ENCODE data around the gene GOLGA6D. TPM values are rescaled to one million over a fixed set of nuclear protein-coding genes. Genes with fewer than 3 reads are reported as not detected.

Gene GOLGA6D, protein sequence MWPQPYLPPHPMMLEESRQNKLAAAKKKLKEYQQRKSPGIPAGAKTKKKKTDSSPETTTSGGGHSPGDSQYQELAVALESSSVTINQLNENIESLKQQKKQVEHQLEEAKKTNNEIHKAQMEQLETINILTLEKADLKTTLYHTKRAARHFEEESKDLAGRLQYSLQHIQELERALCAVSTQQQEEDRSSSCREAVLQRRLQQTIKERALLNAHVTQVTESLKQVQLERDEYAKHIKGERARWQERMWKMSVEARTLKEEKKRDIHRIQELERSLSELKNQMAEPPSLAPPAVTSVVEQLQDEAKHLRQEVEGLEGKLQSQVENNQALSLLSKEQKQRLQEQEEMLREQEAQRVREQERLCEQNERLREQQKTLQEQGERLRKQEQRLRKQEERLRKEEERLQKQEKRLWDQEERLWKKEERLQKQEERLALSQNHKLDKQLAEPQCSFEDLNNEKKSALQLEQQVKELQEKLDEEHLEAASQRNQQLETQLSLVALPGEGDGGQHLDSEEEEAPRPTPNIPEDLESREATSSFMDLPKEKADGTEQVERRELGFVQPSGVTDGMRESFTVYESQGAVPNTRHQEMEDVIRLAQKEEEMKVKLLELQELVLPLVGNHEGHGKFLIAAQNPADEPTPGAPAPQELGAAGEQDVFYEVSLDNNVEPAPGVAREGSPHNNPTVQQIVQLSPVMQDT
- 0.03 to 0.08 TPM in 2 of 5 replicates, not detected in the others for total RNA-seq (2022; extraction: Qiagen RNA extraction)

DNA sequence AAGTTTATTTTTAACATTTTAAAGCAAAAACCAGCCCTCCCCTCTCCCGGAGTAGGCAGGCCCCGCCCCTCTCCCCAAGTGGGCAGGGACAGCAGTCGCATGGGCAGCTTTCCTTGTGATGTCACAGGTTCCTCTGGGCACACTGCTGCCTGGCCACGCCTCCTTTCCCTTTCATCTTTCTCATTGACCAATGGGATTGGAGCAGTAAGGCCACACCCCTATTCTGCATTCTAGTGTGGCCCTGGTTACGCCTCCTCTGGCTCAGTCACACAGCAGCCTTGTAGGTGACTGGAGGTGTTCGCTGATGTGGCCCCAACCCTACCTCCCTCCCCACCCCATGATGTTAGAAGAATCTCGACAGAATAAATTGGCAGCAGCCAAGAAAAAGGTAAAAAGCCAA is at the start of gene GOLGA6D:
GOLGA6D (plus strand) TSS at position 264 of the 400 bp plus-strand sequence; CDS start at position 305, 41 bp downstream.

DNA sequence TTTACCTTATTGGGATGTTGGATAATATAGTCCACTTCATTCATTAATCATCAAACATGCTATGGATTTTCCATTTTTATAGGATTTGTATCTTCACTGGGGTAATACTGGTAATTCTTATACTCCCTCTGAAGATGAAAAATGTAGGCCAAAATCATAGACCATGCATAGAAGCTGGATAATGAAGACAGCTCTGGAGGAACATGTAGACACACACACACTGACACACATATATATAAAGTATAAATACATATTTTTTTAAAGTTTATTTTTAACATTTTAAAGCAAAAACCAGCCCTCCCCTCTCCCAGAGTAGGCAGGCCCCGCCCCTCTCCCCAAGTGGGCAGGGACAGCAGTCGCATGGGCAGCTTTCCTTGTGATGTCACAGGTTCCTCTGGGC is 24.6 kb upstream of the GOLGA6D start, which contains the start of gene GOLGA6C:
GOLGA6C (plus strand) TSS at position 301 of the 400 bp plus-strand sequence. CDS start 265 bp downstream, outside the sequence.

DNA sequence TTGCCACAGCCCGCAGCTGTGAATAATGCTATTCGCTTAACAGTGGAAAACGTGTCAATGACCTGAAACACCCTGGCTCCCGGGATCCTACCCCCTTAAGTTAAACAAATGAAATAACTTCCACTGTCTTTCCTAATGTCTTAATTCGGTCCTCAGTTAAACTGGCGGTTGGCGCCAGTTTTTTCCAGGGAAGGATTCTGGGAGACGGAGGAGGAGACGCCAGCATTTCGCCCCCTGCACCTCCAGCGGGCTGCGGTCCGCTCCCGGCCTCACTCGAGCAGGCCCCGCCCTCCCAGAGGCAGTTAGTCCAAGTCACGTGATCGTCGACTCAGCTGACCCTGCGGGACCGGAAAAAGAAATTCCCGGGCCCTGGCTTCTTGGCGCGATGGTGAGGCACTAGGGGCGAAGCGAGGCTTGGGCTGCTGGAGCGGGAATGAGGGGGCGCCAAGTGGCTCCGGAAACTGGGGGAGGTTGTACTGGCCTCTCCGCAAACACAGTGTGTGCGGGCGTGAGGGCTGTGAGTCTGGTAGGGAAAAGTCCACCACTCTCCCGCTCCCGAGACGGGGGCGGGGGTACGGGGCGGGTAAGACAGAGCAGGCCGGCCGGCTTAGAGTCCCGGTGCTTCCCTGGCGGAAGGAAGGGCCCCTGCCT is 53.2 kb downstream of the GOLGA6D start, which contains the start of gene COMMD4:
COMMD4 (plus strand) TSS at position 359 of the 651 bp plus-strand sequence; CDS start at position 386, 27 bp downstream.

Other genes with a start within 250 kb of the GOLGA6D start
- 30.1 to 33.9 TPM (median 30.9 TPM) in 5 replicates for gene C15orf39, start 81.0 kb upstream of the GOLGA6D start, total RNA-seq (2022; extraction: Qiagen RNA extraction)
- gene GOLGA6C, start 24.5 kb upstream of the GOLGA6D start, total RNA-seq (2022; extraction: Qiagen RNA extraction) = not detected in 5 replicates
- 172 to 202 TPM (median 183 TPM) in 5 replicates for gene COMMD4, start 53.2 kb downstream of the GOLGA6D start, total RNA-seq (2022; extraction: Qiagen RNA extraction)
- gene NEIL1, start 64.2 kb downstream of the GOLGA6D start, total RNA-seq (2022; extraction: Qiagen RNA extraction) = 1.9 to 3.6 TPM (median 2.5 TPM) in 5 replicates
- gene MAN2C1, start 85.8 kb downstream of the GOLGA6D start, total RNA-seq (2022; extraction: Qiagen RNA extraction) = 63.1 to 80.3 TPM (median 75.3 TPM) in 5 replicates
- gene SIN3A, start 168.9 kb downstream of the GOLGA6D start, total RNA-seq (2022; extraction: Qiagen RNA extraction) = 21.9 to 33.9 TPM (median 29.7 TPM) in 5 replicates

All from A549 treated with Hydrocortisone at 1 μM for 4 hours (cell line).